CD4-positive, alpha-beta T cell treated with Interleukin-17A for 4 hours (primary cell): Measurements from ENCODE around the gene CAPN3.

Experiments
- DNase-seq: peaks from one replicate; pipeline ENCODE4 v3.0.0-alpha.2; 2020; ENCODE audit warnings: mixed read lengths

Gene CAPN3

GRCh38 chr15:42401544-42402454 lies 42.5 kb downstream of the CAPN3 start:
- no peak for DNase-seq

GRCh38 chr15:42402455-42403205 lies 43.3 kb downstream of the CAPN3 start:
- DNase-seq = no peak

- no peak for DNase-seq
These were observed 44.1 kb downstream of the CAPN3 start for GRCh38 chr15:42403389-42403788.

GRCh38 chr15:42404461-42405235 lies 45.3 kb downstream of the CAPN3 start:
- no peak for DNase-seq

- no peak for DNase-seq
These were observed 46.7 kb downstream of the CAPN3 start for GRCh38 chr15:42405863-42406482.

GRCh38 chr15:42408178-42408577 lies 48.9 kb downstream of the CAPN3 start:
- no peak for DNase-seq

- DNase-seq = no peak
These were observed 49.7 kb downstream of the CAPN3 start for GRCh38 chr15:42409011-42409410.

- no peak for DNase-seq
These were observed 52.6 kb downstream of the CAPN3 start for GRCh38 chr15:42411884-42412283.

GRCh38 chr15:42413920-42414319 lies 54.6 kb downstream of the CAPN3 start:
- DNase-seq = no peak

- no peak for DNase-seq
These were observed 60.1 kb downstream of the CAPN3 start for GRCh38 chr15:42419369-42419768.

GRCh38 chr15:42421376-42421775 lies 62.1 kb downstream of the CAPN3 start:
- no peak for DNase-seq

GRCh38 chr15:42427429-42428223 lies 68.3 kb downstream of the CAPN3 start:
- DNase-seq = no peak

GRCh38 chr15:42444415-42445063 lies 85.2 kb downstream of the CAPN3 start:
- no peak for DNase-seq

GRCh38 chr15:42445551-42445950 lies 86.2 kb downstream of the CAPN3 start:
- no peak for DNase-seq

GRCh38 chr15:42447599-42447998 lies 88.3 kb downstream of the CAPN3 start:
- DNase-seq = no peak

GRCh38 chr15:42448281-42448680 lies 89.0 kb downstream of the CAPN3 start:
- DNase-seq = no peak

- DNase-seq = no peak
These were observed 90.6 kb downstream of the CAPN3 start for GRCh38 chr15:42449770-42450424.

GRCh38 chr15:42450425-42450790 lies 91.1 kb downstream of the CAPN3 start:
- DNase-seq = no peak

GRCh38 chr15:42453826-42454225 lies 94.5 kb downstream of the CAPN3 start:
- no peak for DNase-seq

- DNase-seq = no peak
These were observed 97.2 kb downstream of the CAPN3 start for GRCh38 chr15:42456531-42456930.

- no peak for DNase-seq
These were observed 97.7 kb downstream of the CAPN3 start for GRCh38 chr15:42456971-42457370.
